HG02610 (cell line): ENCODE measurements around the gene C22orf42.
"Not testable (repeated sequence)": the region's sequence is repeated elsewhere in the genome, so short reads cannot be mapped to it uniquely, and the experiment has no call there.

Experiments
- ATAC-seq: cut with Tn5 transposase; IDR thresholded peaks from one replicate; pipeline ENCODE4 v1.9.1; 2021; ENCODE audit warnings: mild to moderate bottlenecking, moderate library complexity; ENCODE audit not compliant: unreplicated experiment

C22orf42 gene, protein sequence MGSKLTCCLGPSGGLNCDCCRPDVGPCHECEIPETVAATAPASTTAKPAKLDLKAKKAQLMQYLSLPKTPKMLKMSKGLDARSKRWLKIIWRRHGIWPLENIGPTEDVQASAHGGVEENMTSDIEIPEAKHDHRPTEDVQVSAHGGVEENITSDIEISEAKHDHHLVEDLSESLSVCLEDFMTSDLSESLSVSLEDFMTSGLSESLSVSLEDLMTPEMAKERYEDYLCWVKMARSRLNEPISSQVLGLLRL

DNA sequence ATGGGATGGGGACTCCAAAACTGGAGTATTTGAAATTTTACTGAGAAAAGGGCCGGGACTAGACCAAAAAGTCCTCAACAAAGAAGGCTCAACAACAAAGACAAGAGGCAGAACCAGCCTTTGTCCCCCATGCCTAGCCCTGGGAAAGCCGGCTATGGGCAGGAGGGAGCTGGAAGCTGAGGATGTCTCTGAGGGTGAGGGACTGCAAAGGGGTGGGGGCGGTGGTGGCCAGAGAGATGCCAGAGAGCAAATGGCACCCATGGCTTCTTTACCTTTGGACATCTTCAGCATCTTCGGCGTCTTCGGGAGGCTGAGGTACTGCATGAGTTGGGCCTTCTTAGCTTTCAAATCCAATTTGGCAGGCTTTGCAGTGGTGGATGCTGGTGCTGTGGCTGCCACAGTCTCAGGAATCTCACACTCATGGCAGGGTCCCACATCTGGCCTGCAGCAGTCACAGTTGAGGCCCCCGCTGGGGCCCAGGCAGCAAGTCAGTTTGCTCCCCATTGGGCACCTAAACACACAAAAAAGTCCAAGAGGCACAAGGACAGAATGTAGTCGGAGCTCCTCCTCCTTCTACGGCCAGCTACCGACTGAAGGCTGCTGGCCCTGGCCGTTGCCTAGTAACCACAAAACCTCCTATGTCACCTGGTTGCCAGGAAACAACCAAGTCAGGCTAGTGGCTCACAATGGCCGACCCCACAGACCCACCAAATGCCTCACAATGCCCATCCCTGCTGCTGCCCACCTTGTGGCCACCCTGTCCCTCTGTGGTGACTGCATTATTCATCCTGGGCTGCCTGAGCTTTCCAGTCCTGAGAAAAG is at the start of gene C22orf42:
Gene C22orf42 (minus strand): TSS at position 592 of the 822 bp plus-strand sequence. CDS start 88 bp downstream, at position 504.
- no peak for ATAC-seq

GRCh38 chr22:32208681-32209080 is 49.6 kb upstream of the C22orf42 start:
- ATAC-seq: no peak

GRCh38 chr22:32207971-32208480 is 48.9 kb upstream of the C22orf42 start:
- ATAC-seq: no peak

DNA sequence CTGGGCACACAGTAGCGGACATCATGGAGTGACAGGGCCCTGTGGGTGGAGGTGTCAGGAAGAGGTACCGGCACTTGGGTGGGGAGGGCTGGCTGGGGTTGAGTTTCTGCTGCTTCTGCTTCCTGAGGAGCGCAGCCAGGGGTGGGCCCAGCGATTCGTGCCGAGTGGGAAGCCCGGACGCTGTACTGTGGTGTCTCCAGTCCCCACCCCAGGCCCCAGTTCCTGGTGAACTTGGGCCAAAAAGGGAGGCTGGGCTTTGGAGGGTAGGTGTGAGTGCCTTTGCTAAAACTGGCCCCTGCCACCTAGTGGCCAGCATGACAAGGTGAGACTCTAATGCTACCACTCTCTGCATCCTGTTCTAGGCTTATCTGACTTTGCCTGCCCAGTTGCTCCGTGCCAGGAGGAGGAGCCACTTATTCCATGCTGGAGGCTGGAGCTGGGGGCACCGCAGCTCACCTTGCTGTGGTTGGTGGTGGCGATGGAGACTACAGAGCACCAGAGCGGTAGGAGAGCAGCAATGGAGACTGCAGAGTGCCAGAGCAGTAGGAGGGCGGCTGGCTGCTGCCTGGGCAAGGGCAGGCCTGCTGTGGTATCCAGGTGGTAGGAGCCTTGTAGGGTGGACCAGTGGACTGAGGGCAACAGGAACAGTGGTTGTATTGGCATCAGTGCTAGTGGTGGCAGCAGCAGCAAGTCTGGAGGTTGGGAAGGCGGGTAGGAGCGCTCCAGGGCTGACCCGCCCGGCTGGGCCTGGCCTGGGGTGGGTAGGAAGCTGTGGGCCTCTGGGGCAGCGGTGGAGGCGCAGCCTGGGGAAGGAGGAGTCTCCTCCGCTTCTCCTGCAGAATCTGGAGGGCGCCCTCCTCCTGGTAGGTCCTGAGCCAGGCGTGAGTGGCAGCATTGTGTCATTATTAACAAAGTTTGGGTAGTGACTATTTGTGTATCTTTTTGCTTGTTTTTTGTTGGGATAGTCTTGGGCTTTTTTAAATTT is 48.0 kb upstream of the C22orf42 start:
- ATAC-seq: no peak

- no peak for ATAC-seq
Measured at GRCh38 chr22:32205974-32206773, 47.1 kb upstream of the C22orf42 start.

DNA sequence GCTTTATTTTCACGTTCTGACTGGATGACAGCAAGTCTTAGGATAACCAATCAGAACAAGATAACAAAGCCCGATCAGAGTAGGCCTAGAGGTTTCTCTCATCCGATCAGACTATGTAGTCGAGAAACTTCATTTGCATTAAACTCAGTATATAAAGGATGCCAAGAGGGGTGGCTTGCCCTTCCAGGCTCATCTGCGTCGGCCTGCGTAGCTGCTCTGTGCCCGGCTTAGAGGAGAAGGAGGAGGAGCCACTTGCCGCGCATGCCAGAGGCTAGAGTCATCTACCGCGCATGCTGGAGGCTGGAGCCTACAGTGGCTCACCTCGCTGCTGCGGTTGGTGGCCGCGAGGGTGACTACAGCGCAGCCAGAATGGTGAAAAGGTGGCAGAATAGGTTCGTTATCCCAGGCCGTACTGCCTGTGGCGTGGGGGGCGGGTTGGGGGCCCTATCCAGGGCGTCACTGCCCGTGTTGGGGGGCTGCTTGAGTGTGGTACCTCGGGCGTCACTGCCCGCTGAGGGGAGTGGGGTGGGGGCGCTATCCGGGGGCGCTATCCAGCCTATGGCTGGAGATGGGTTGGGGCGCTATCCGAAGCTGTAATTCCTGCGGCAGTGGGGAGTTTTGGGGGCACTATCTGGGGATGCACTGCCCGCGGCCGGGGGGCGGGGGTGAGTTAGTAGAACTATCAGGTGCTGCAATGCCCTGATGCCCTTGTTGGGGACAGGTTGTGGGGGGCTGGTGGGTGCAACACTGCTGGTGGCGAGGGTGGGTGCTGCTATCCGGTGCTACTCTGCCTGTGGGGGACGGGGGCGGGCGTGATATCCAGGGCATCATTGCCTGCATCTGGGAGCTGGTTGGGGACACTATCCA is 46.0 kb upstream of the C22orf42 start, which contains the start of gene RFPL2:
Gene RFPL2 (minus strand): TSS at position 218 of the 867 bp plus-strand sequence. CDS start 2,622 bp downstream, outside the sequence.
- no peak for ATAC-seq

- ATAC-seq: no peak
Measured at GRCh38 chr22:32204040-32204855, 45.1 kb upstream of the C22orf42 start.

- no peak for ATAC-seq
Measured at GRCh38 chr22:32203181-32204039, 44.3 kb upstream of the C22orf42 start.

DNA sequence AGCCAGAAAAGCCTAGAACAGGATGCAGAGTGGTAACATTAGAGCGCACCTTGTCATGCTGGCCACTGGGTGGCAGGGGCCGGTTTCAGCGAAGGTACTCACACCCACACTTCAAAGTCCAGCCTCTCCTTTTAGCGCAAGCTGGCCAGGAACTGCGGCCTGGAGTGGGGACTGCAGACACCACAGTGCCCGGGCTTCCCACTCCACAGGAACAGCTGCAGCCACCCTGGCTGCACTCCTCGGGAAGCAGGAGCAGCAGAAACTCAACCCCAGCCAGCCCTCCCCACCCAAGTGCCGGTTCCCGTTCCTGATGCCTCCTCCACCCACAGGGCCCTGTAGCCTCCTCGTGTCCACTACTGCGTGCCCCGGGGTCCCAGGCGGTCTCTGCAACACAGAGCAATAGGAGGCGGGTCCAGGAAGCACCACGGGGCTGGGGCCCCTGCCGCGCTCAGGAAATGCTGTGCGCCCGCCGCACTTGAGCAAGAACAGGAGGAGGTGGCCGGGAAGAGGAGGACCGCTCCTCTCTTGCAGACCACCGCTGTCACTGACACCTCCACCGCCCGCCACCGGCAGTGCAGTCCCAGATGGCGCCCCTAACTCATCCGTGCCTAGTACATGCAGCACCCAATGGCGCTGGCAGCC is 43.6 kb upstream of the C22orf42 start:
- ATAC-seq: no peak

- ATAC-seq: no peak
Measured at GRCh38 chr22:32202161-32202538, 43.0 kb upstream of the C22orf42 start.

- no peak for ATAC-seq
Measured at GRCh38 chr22:32200752-32201151, 41.6 kb upstream of the C22orf42 start.

- no peak for ATAC-seq
Measured at GRCh38 chr22:32199961-32200360, 40.9 kb upstream of the C22orf42 start.

GRCh38 chr22:32199341-32199740 is 40.2 kb upstream of the C22orf42 start:
- no peak for ATAC-seq

- not testable (repeated sequence) for ATAC-seq
Measured at GRCh38 chr22:32197553-32198226, 38.6 kb upstream of the C22orf42 start.

GRCh38 chr22:32195900-32196299 is 36.8 kb upstream of the C22orf42 start:
- not testable (repeated sequence) for ATAC-seq

DNA sequence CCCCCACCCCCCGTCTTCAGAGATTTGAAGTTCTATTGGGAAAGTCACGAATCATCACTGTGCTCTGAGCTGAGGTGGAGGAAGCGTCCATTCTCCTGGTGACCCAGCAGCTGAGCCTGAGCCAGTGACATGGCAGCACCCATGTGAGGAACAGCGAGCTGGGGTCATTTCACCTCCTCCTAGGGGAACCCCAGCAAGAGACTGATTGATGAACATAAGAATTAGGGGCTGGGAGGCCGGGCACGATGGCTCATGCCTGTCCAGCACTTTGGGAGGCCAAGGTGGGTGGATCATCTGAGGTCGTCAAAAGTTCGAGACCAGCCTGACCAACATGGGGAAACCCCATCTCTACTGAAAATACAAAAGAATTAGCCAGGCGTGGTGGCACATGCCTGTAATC is 34.2 kb upstream of the C22orf42 start:
- not testable (repeated sequence) for ATAC-seq
